CD4-positive, alpha-beta T cell treated with Interleukin-10 for 1 hour (primary cell): ENCODE measurements around the gene SLC9C1.

Experiments
- DNase-seq: peaks from one replicate; pipeline ENCODE4 v3.0.0-alpha.2; 2020

Gene SLC9C1

GRCh38 chr3:112304611-112305010, 10.6 kb upstream of the SLC9C1 start:
- DNase-seq, result no peak

GRCh38 chr3:112303764-112304325, 9.8 kb upstream of the SLC9C1 start:
- DNase-seq, result peak; percentile 12

GRCh38 chr3:112302881-112303763, 9.1 kb upstream of the SLC9C1 start:
- peak; percentile 11 for DNase-seq

- no peak for DNase-seq
Measured at GRCh38 chr3:112302150-112302830, 8.3 kb upstream of the SLC9C1 start.

GRCh38 chr3:112298781-112299180, 4.8 kb upstream of the SLC9C1 start:
- DNase-seq, result no peak

- no peak for DNase-seq
Measured at GRCh38 chr3:112297714-112298113, 3.7 kb upstream of the SLC9C1 start.

GRCh38 chr3:112289011-112289410, 5.0 kb downstream of the SLC9C1 start:
- no peak for DNase-seq

- DNase-seq, result no peak
Measured at GRCh38 chr3:112280266-112280665, 13.8 kb downstream of the SLC9C1 start.

GRCh38 chr3:112273536-112273935, 20.5 kb downstream of the SLC9C1 start:
- no peak for DNase-seq

- no peak for DNase-seq
Measured at GRCh38 chr3:112261742-112262141, 32.3 kb downstream of the SLC9C1 start.

GRCh38 chr3:112260563-112260962, 33.5 kb downstream of the SLC9C1 start:
- no peak for DNase-seq

- no peak for DNase-seq
Measured at GRCh38 chr3:112253301-112253971, 40.6 kb downstream of the SLC9C1 start.

- no peak for DNase-seq
Measured at GRCh38 chr3:112247900-112248299, 46.1 kb downstream of the SLC9C1 start.

- DNase-seq, result no peak
Measured at GRCh38 chr3:112247350-112247749, 46.7 kb downstream of the SLC9C1 start.

GRCh38 chr3:112233083-112233482, 60.9 kb downstream of the SLC9C1 start:
- no peak for DNase-seq

GRCh38 chr3:112231727-112232126, 62.3 kb downstream of the SLC9C1 start:
- no peak for DNase-seq

- DNase-seq, result no peak
Measured at GRCh38 chr3:112230033-112230432, 64.0 kb downstream of the SLC9C1 start.

GRCh38 chr3:112228786-112229185, 65.2 kb downstream of the SLC9C1 start:
- no peak for DNase-seq

GRCh38 chr3:112200317-112200666, 93.7 kb downstream of the SLC9C1 start:
- DNase-seq, result no peak

- DNase-seq, result no peak
Measured at GRCh38 chr3:112199622-112200316, 94.2 kb downstream of the SLC9C1 start.

- no peak for DNase-seq
Measured at GRCh38 chr3:112197131-112197530, 96.9 kb downstream of the SLC9C1 start.

- DNase-seq, result no peak
Measured at GRCh38 chr3:112187300-112187699, 106.7 kb downstream of the SLC9C1 start.
